ENCODE results near the gene IRF4.

GRCh38 chr6:376827-377640 is 14.5 kb upstream of the IRF4 start:
- TF ChIP-seq CTCF (IDR thresholded peaks at IDR 0.05) (no peak), POLR2A (IDR thresholded peaks at IDR 0.05) (no peak)
